GM18526 (cell line): Measurements from ENCODE around the gene ARMC3.

ENCODE experiments used
- POLR2A ChIP-seq: IDR thresholded peaks from 3 replicates; pipeline ENCODE4 v1.6.1; 2011; ENCODE audit not compliant: insufficient read length; ENCODE audit errors: extremely low read depth

Gene ARMC3

DNA sequence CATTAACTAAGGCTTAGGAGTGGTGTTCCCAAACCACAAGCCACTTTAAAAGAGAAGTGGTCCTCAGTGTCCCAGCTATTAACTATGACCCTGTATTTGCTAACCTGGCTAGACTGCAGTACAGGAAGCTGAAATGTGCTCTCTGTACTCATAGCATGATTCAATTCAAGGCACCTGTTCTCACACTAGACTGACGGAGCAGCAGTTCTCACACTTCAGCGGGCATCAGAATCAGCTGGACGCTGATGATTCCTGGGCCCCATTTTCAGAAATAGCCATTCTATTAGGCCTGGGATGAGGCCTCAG, 143.0 kb downstream of the ARMC3 start:
- no peak for TF ChIP-seq POLR2A

DNA sequence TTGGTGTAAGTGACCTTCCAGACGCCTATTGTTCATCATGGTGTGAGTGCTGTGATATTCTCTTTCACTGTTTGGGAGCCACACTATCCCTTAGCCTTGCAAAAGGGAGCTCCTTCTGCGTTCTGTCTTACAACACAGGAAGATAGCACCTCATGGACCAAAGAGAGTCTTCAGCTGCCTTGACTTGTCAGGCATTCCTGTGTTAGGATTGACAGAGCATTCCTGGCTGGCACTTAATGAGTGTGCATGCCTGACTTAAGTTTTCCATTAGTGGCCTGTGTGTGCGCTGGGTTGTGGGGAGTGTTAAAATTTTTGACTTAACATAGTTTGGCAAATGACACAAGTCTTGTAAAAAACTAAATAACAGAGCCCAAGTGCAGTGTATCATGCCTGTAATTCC, 145.7 kb downstream of the ARMC3 start:
- TF ChIP-seq POLR2A, result no peak

DNA sequence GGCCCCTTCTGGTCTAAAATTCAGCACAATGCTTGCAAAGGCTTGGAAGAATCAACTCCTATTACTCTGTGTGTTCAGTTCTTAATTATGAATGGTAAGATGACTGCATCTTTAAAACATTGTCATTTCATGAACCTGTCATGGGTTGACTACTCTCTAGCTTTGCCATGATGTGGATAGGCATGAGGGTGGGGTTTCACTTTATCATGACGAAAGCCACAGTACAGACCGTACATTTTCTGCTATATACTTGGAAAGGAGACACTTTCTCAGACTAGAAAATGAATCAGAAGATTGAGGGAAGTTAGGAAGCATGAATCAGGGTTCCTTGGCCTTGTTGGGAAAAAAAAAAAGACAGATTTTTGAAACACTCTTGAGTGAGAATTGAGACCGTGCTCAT, 147.8 kb downstream of the ARMC3 start:
- no peak for TF ChIP-seq POLR2A

DNA sequence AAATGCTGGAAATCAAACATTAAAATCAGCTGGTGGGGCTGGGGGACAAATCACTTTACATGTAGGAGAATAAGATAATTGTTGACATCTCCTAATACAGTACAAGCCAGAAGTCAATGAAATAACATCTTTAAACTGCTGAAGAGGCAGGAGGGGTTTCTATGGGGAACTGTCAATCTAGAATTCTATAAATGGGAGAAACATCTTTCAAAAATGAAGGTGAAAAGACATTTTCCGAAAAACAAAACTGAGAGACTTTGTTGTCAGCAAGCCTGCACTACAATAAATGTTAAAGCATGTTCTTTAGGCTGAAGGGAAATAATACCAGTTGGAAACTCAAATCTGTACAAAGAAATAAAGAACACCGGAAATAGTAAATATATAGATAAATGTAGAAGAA, 150.3 kb downstream of the ARMC3 start:
- TF ChIP-seq POLR2A, result no peak

DNA sequence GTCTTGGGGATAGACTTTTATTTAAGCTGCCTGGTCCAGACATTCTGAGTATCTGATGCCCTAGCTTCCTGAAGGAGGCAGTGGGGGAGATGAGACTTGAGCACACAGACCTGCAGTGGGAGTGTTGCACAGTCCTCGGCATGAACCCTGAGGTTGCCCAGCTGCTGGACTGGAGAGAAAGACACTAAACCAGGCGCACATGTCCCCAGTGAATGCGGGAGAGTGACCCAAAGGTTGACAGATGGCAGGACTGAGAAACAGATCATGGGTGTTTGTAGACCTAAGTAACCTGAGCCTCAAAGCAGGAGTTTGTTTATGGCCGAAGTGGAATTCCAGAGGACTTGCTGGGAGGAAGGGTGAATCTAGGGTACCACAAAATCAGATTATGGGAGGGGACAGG, 151.8 kb downstream of the ARMC3 start:
- TF ChIP-seq POLR2A, result no peak

DNA sequence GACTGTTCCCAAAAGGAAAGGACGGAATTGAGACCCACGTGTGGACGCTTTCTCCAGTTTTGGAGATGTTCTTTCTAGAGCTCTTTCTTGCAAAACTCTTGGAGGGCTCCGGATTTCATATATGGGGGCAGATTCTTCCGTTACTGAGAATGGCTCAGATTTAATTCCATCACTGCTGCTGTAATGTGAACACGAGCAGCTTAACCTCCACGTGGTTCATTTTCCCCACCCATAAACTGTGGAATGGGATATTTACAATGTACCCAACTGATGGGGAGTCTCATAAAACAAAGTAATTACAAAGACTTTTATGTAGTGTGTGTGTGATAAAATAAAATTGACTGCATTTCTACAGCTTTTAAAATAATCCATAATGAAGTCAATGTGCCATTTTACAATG, 152.4 kb downstream of the ARMC3 start:
- TF ChIP-seq POLR2A, result no peak

DNA sequence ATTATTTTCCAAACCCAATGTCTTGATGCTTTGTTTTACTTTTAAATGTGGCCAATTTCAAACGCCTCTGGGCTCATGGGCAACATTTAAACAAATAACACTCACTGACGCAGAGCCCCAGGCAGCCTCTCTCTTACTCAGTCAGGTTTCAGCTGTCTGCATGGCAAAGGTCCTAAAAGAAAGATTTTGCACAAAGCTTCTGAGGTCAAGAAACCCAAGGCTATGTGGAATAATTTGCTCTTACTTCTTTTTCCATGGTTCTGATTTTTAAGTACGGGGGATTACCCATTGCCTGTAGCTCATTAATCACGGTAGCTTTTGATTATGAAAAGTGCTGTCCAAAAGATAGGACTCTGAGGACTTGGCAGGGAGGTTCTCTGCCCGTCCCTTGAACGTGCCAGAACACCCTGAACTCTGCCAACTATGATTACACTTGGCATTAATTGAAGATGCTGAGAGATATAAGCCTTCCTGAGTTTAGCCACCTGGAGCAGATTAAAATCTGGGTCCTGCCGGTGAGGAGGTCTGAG, 153.4 kb downstream of the ARMC3 start:
- no peak for TF ChIP-seq POLR2A

DNA sequence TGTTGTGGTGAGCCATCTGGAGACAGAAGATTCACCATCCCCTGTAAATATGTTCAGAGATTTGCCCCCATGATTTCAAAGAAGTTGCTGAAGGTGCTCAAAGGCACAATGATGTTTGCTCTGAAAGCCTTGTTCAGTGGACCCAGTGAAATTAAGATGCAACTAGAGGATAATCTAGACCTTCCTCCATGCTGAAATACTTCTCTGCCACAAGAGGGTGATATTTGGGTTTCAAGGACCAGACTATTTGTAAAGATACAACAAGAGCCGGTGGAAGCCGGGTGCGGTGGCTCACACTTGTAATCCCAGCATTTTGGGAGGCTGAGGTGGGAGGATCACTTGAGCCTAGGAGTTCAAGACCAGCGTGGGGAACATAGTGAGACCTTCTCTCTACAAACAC, 154.0 kb downstream of the ARMC3 start:
- no peak for TF ChIP-seq POLR2A
